H9 (cell line): Measurements from ENCODE around the gene KLHL28. TPM values are rescaled to one million over a fixed set of nuclear protein-coding genes. Genes with fewer than 3 reads are reported as not detected.

Source experiments
- DNase-seq: peaks from one replicate; pipeline ENCODE4 v3.0.0-alpha.2; 2017
- H2AFZ ChIP-seq: one replicate; pipeline ENCODE4 v1.6.1; 2013; ENCODE audit warnings: mild to moderate bottlenecking, low read length, control low read depth, moderate library complexity
- H2AK5ac ChIP-seq: 2 replicates; pipeline ENCODE4 v1.6.1; 2013; ENCODE audit warnings: low read length, control low read depth, mixed read lengths; ENCODE audit not compliant: insufficient read length
- H2BK120ac ChIP-seq: one replicate; pipeline ENCODE4 v1.6.1; 2013; ENCODE audit warnings: low read depth, mild to moderate bottlenecking, low read length, control low read depth, inconsistent platforms; ENCODE audit not compliant: poor library complexity, severe bottlenecking
- H2BK12ac ChIP-seq: 2 replicates; pipeline ENCODE4 v1.6.1; 2013; ENCODE audit warnings: low read length, control low read depth, mixed read lengths, low read depth; ENCODE audit not compliant: insufficient read length
- H2BK15ac ChIP-seq: 2 replicates; pipeline ENCODE4 v1.6.1; 2013; ENCODE audit warnings: low read depth, low read length, control low read depth
- H2BK20ac ChIP-seq: one replicate; pipeline ENCODE4 v1.6.1; 2013; ENCODE audit warnings: low read depth, mild to moderate bottlenecking, low read length, control low read depth, inconsistent platforms; ENCODE audit not compliant: poor library complexity, severe bottlenecking
- H2BK5ac ChIP-seq: 2 replicates; pipeline ENCODE4 v1.6.1; 2013; ENCODE audit warnings: low read length, control low read depth, mixed read lengths; ENCODE audit not compliant: insufficient read length
- H3K14ac ChIP-seq: 2 replicates; pipeline ENCODE4 v1.6.1; 2013; ENCODE audit warnings: low read length, control low read depth; ENCODE audit not compliant: insufficient read depth
- H3K18ac ChIP-seq: 2 replicates; pipeline ENCODE4 v1.6.1; 2013; ENCODE audit warnings: low read depth, mild to moderate bottlenecking, mixed read lengths, low read length, control low read depth; ENCODE audit not compliant: insufficient read length
- H3K23ac ChIP-seq: 2 replicates; pipeline ENCODE4 v1.6.1; 2013; ENCODE audit warnings: low read length, control low read depth, mixed read lengths, low read depth; ENCODE audit not compliant: insufficient read length
- H3K23me2 ChIP-seq: 2 replicates; pipeline ENCODE4 v1.6.1; 2013; ENCODE audit warnings: low read depth, mild to moderate bottlenecking, mixed read lengths, low read length, control low read depth; ENCODE audit not compliant: insufficient read length, poor library complexity, severe bottlenecking
- H3K27ac ChIP-seq: 2 replicates; pipeline ENCODE4 v1.5.1; 2013; ENCODE audit warnings: low read length, control low read depth, mixed read lengths, low read depth; ENCODE audit not compliant: insufficient read length
- H3K27me3 ChIP-seq: 2 replicates; pipeline ENCODE4 v1.6.1; 2013; ENCODE audit warnings: low read length, control low read depth, inconsistent platforms; ENCODE audit not compliant: insufficient read depth
- H3K4ac ChIP-seq: 2 replicates; pipeline ENCODE4 v1.6.1; 2013; ENCODE audit warnings: low read depth, mild to moderate bottlenecking, control low read depth, inconsistent platforms, low read length, moderate library complexity
- H3K4me1 ChIP-seq: 2 replicates; pipeline ENCODE4 v1.6.1; 2013; ENCODE audit warnings: low read length, control low read depth, inconsistent platforms; ENCODE audit not compliant: insufficient read depth
- H3K4me2 ChIP-seq: 2 replicates; pipeline ENCODE4 v1.6.1; 2013; ENCODE audit warnings: low read length, control low read depth, mixed read lengths; ENCODE audit not compliant: insufficient read length, insufficient read depth
- H3K56ac ChIP-seq: 2 replicates; pipeline ENCODE4 v1.6.1; 2013; ENCODE audit warnings: low read depth, mild to moderate bottlenecking, mixed read lengths, low read length, control low read depth; ENCODE audit not compliant: insufficient read length
- H3K79me1 ChIP-seq: 2 replicates; pipeline ENCODE4 v1.6.1; 2013; ENCODE audit warnings: low read depth, mild to moderate bottlenecking, moderate library complexity, low read length, control low read depth, inconsistent platforms; ENCODE audit not compliant: insufficient read depth, poor library complexity, severe bottlenecking
- H3K79me2 ChIP-seq: 2 replicates; pipeline ENCODE4 v1.6.1; 2013; ENCODE audit warnings: low read length, control low read depth, inconsistent platforms; ENCODE audit not compliant: insufficient read depth
- H3K9ac ChIP-seq: 2 replicates; pipeline ENCODE4 v1.6.1; 2013; ENCODE audit warnings: low read length, control low read depth, mixed read lengths; ENCODE audit not compliant: insufficient read length; ENCODE audit errors: extremely low read depth
- H3K9me3 ChIP-seq: one replicate; pipeline ENCODE4 v1.6.1; 2013; ENCODE audit warnings: low read depth, low read length, inconsistent platforms; ENCODE audit not compliant: control insufficient read depth
- H3T11ph ChIP-seq: one replicate; pipeline ENCODE4 v1.6.1; 2013; ENCODE audit warnings: mild to moderate bottlenecking, low read length, control low read depth, inconsistent platforms
- H4K20me1 ChIP-seq: one replicate; pipeline ENCODE4 v1.6.1; 2013; ENCODE audit not compliant: control insufficient read depth, insufficient read length, insufficient read depth
- H4K5ac ChIP-seq: 2 replicates; pipeline ENCODE4 v1.6.1; 2013; ENCODE audit warnings: low read depth, mild to moderate bottlenecking, mixed read lengths, low read length, control low read depth; ENCODE audit not compliant: insufficient read length
- H4K8ac ChIP-seq: replicated peaks from 2 replicates; pipeline ENCODE4 v1.6.1; 2013; ENCODE audit warnings: low read length, control low read depth, mixed read lengths, low read depth; ENCODE audit not compliant: insufficient read length
- H4K91ac ChIP-seq: 2 replicates; pipeline ENCODE4 v1.6.1; 2013; ENCODE audit warnings: low read depth, mild to moderate bottlenecking, moderate library complexity, mixed read lengths, low read length, control low read depth; ENCODE audit not compliant: insufficient read length
- H3K27ac Mint-ChIP-seq, 3 experiments: 2 replicates in 2 of 3; 3 replicates in 1 of 3; pipeline ENCODE4 v1.8.0; 2020 to 2021; ENCODE audit warnings: mixed read lengths in 3 of 3, mild to moderate bottlenecking in 1 of 3, moderate library complexity in 1 of 3
- H3K27me3 Mint-ChIP-seq: 2 replicates; pipeline ENCODE4 v1.8.0; 2021; ENCODE audit warnings: low read depth, mild to moderate bottlenecking, moderate library complexity, mixed read lengths
- H3K36me3 Mint-ChIP-seq, 3 experiments: 2 replicates in 2 of 3; 3 replicates in 1 of 3; pipeline ENCODE4 v1.8.0; 2020 to 2021; ENCODE audit warnings: low read depth in 3 of 3, mixed read lengths in 3 of 3; ENCODE audit not compliant: insufficient read depth in 1 of 3
- H3K4me1 Mint-ChIP-seq, 2 experiments: 2 replicates each; pipeline ENCODE4 v1.8.0; 2020; ENCODE audit warnings: mixed read lengths in 2 of 2
- H3K4me3 Mint-ChIP-seq, 2 experiments: 2 replicates in 1 of 2; 3 replicates in 1 of 2; pipeline ENCODE4 v1.8.0; 2020 to 2021; ENCODE audit warnings: mild to moderate bottlenecking in 2 of 2, mixed read lengths in 2 of 2, moderate library complexity in 1 of 2
- H3K9me3 Mint-ChIP-seq, 2 experiments: 2 replicates in 1 of 2; 3 replicates in 1 of 2; pipeline ENCODE4 v1.8.0; 2020; ENCODE audit warnings: mild to moderate bottlenecking in 2 of 2, mixed read lengths in 2 of 2, moderate library complexity in 1 of 2
- WGBS: extraction: QIAGEN DNeasy Blood & Tissue Kit; methylation state at CpG from one replicate; pipeline ENCODE4 v1.1.7; 2013; ENCODE audit warnings: missing lambda C conversion rate, low lambda C conversion rate, mixed read lengths; ENCODE audit not compliant: insufficient read length; ENCODE audit errors: extremely low coverage; 5-methylcytosine and 5-hydroxymethylcytosine counted together
- total RNA-seq: library from RNA; stranded (reverse); gene quantifications from 2 replicates; pipeline ENCODE4 v1.2.1, GENCODE V29; 2021
- TF ChIP-seq, protein P1 (sequence below): fragments of 200-600 bp; sonication (generic); conservative IDR thresholded peaks from 3 replicates; pipeline ENCODE4 v1.8.0; 2021; ENCODE audit warnings: antibody characterized with exemption, mild to moderate bottlenecking

The KLHL28 gene
- total RNA-seq, 1 experiment from 2014 or later, result 10.2 TPM

- no peak overlapping the region for H4K91ac ChIP-seq
- no peak overlapping the region for H3K23ac ChIP-seq
- Mint-ChIP-seq H3K27ac (no peak overlapping the region), H3K36me3 (peaks cover 0 to 15% (median 12%) of the 10 kb centered on the region in 3 experiments; a peak in 5 of 7 replicates), H3K4me1 (no peaks in the 10 kb centered on the region), H3K27me3 (no peaks in the 10 kb centered on the region), H3K9me3 (no peaks in the 10 kb centered on the region), H3K4me3 (no peak overlapping the region)
- H4K20me1 ChIP-seq, result no peaks in the 10 kb centered on the region
- no peaks in the 10 kb centered on the region for H3K4me1 ChIP-seq
- H4K5ac ChIP-seq, result no peak overlapping the region
- no peak overlapping the region for H3K18ac ChIP-seq
- H4K8ac ChIP-seq, result no peak overlapping the region
- H2BK20ac ChIP-seq, result no peak overlapping the region
- no peak overlapping the region for H2BK120ac ChIP-seq
- H3T11ph ChIP-seq, result no peak overlapping the region
- no peaks in the 10 kb centered on the region for H3K27me3 ChIP-seq
- H3K9ac ChIP-seq, result no peak overlapping the region
- WGBS, result no CpG with 5 or more reads among the region's 3 CpGs
- H3K9me3 ChIP-seq, result no peaks in the 10 kb centered on the region
- no peak overlapping the region for H3K4me2 ChIP-seq
- H2AK5ac ChIP-seq, result no peak overlapping the region
- no peak overlapping the region for H3K14ac ChIP-seq
- H2AFZ ChIP-seq, result no peak overlapping the region
- no peak overlapping the region for H3K56ac ChIP-seq
- H3K27ac ChIP-seq, result no peak overlapping the region
- H2BK12ac ChIP-seq, result no peak overlapping the region
- H3K4ac ChIP-seq, result no peak overlapping the region
- H3K23me2 ChIP-seq, result no peaks in the 10 kb centered on the region
- no peaks in the 10 kb centered on the region for H3K79me1 ChIP-seq
- no peak overlapping the region for H2BK5ac ChIP-seq
- no peak for DNase-seq
- TF ChIP-seq, protein P1, sequence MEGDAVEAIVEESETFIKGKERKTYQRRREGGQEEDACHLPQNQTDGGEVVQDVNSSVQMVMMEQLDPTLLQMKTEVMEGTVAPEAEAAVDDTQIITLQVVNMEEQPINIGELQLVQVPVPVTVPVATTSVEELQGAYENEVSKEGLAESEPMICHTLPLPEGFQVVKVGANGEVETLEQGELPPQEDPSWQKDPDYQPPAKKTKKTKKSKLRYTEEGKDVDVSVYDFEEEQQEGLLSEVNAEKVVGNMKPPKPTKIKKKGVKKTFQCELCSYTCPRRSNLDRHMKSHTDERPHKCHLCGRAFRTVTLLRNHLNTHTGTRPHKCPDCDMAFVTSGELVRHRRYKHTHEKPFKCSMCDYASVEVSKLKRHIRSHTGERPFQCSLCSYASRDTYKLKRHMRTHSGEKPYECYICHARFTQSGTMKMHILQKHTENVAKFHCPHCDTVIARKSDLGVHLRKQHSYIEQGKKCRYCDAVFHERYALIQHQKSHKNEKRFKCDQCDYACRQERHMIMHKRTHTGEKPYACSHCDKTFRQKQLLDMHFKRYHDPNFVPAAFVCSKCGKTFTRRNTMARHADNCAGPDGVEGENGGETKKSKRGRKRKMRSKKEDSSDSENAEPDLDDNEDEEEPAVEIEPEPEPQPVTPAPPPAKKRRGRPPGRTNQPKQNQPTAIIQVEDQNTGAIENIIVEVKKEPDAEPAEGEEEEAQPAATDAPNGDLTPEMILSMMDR, result no peak
- no peak overlapping the region for H2BK15ac ChIP-seq
- no peaks in the 10 kb centered on the region for H3K79me2 ChIP-seq
Observed at GRCh38 chr14:44995196-44995595, 33.4 kb upstream of the KLHL28 start.
